Measurements from ENCODE around the gene BRWD1.

The BRWD1 gene

DNA sequence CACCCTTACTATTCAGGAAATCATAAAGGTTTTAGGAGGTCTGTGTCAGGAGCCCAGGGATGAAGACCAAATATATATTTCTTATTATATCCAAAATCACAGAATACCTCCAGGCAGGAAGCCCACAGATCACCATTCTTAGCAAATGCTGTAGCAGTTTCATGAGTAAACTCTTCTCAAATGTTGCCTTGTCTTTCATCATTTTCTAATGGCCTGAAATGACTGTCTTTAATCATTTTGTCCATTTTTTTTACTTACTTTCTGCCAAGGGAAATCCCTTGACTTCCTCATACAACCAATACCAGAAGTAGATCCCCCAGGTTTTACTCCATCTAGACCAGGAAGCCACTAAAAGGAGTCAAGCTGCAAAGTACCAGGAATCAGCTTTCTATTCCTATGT is 162.6 kb downstream of the BRWD1 start:
- Histone ChIP-seq H3K4me3 (ENCODE audit: insufficient read depth, low read length, poor library complexity, severe bottlenecking) (no peak overlapping the region), H3K27me3 (ENCODE audit: low read length) (no peaks in the 10 kb centered on the region), H3F3A (ENCODE audit: insufficient read depth) (no peaks in the 10 kb centered on the region), H3K36me3 (ENCODE audit: low read length) (no peaks in the 10 kb centered on the region), H2AFZ (ENCODE audit: low read depth, low read length, severe bottlenecking) (no peak overlapping the region), H3K9me3 (ENCODE audit: insufficient read depth, low read length) (no peaks in the 10 kb centered on the region), H3K9me2 (replicated peaks; ENCODE audit: insufficient read depth, low read length) (no peaks in the 10 kb centered on the region), H3K4me2 (ENCODE audit: low read depth, low read length, poor library complexity, severe bottlenecking) (no peak overlapping the region), H4K20me1 (ENCODE audit: low read depth, low read length) (no peaks in the 10 kb centered on the region), H3K79me2 (ENCODE audit: insufficient read depth, low read length) (no peaks in the 10 kb centered on the region), H3K9ac (ENCODE audit: low read length) (no peak overlapping the region), H3K27ac (ENCODE audit: low read depth, low read length) (no peak overlapping the region)
- no peak for TF ChIP-seq EZH2phosphoT487 (conservative IDR thresholded peaks at IDR 0.05; ENCODE audit: low read length)
- TF ChIP-seq, protein P1, sequence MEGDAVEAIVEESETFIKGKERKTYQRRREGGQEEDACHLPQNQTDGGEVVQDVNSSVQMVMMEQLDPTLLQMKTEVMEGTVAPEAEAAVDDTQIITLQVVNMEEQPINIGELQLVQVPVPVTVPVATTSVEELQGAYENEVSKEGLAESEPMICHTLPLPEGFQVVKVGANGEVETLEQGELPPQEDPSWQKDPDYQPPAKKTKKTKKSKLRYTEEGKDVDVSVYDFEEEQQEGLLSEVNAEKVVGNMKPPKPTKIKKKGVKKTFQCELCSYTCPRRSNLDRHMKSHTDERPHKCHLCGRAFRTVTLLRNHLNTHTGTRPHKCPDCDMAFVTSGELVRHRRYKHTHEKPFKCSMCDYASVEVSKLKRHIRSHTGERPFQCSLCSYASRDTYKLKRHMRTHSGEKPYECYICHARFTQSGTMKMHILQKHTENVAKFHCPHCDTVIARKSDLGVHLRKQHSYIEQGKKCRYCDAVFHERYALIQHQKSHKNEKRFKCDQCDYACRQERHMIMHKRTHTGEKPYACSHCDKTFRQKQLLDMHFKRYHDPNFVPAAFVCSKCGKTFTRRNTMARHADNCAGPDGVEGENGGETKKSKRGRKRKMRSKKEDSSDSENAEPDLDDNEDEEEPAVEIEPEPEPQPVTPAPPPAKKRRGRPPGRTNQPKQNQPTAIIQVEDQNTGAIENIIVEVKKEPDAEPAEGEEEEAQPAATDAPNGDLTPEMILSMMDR (IDR thresholded peaks at IDR 0.05; ENCODE audit: insufficient read depth, low read length, poor library complexity, severe bottlenecking): no peak

DNA sequence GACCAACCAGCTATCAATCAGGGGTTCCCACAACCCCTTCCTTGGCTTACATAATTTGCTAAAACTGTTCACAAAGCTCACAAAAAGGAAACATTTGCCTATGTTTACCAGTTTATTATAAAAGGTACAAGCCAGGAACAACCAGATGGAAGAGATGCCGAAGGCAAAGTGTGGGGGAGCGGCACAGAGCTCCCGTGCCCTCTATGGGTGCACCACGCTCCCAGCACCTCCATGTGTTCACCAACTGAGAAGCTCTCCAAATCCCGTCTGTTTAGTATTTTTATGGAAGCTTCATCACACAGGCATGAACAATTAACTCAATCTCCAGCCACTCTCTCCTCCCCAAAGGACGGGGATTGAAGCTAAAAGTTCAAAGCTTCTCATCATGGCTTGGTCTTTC is 163.1 kb downstream of the BRWD1 start:
- no peaks in the 10 kb centered on the region for H3K27me3 ChIP-seq (ENCODE audit: low read length)
- no peaks in the 10 kb centered on the region for H3K79me2 ChIP-seq (ENCODE audit: insufficient read depth, low read length)
- no peaks in the 10 kb centered on the region for H4K20me1 ChIP-seq (ENCODE audit: low read depth, low read length)
- H2AFZ ChIP-seq (ENCODE audit: low read depth, low read length, severe bottlenecking): no peak overlapping the region
- no peak overlapping the region for H3K4me2 ChIP-seq (ENCODE audit: low read depth, low read length, poor library complexity, severe bottlenecking)
- H3F3A ChIP-seq (ENCODE audit: insufficient read depth): no peaks in the 10 kb centered on the region
- no peak overlapping the region for H3K9ac ChIP-seq (ENCODE audit: low read length)
- H3K27ac ChIP-seq (ENCODE audit: low read depth, low read length): no peak overlapping the region
- no peak overlapping the region for H3K4me3 ChIP-seq (ENCODE audit: insufficient read depth, low read length, poor library complexity, severe bottlenecking)
- no peaks in the 10 kb centered on the region for H3K36me3 ChIP-seq (ENCODE audit: low read length)
- H3K9me3 ChIP-seq (ENCODE audit: insufficient read depth, low read length): no peaks in the 10 kb centered on the region
- TF ChIP-seq, protein P1 (IDR thresholded peaks at IDR 0.05; ENCODE audit: insufficient read depth, low read length, poor library complexity, severe bottlenecking): no peak
- no peak for TF ChIP-seq EZH2phosphoT487 (conservative IDR thresholded peaks at IDR 0.05; ENCODE audit: low read length)
- H3K9me2 ChIP-seq (replicated peaks; ENCODE audit: insufficient read depth, low read length): no peaks in the 10 kb centered on the region

DNA sequence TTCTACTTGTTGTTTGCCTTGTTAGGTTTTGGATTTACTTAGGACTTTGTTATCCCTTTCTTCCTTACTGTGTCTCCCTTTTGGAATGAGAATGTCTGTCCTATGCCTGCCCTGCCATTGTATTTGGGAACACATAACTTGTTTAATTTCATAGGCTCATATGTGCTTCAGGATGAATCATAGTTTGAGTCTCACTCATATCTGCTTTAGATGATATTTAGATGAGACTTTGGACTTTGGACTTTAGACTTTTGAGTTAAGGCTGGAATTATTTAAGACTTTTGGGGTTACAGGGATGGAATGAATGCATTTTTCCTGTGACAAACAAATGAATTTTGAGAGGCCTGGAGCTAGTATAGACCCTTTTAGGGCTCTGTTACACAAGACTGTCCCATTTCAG is 163.6 kb downstream of the BRWD1 start:
- Histone ChIP-seq H3K4me2 (ENCODE audit: low read depth, low read length, poor library complexity, severe bottlenecking) (no peak overlapping the region), H3K36me3 (ENCODE audit: low read length) (no peaks in the 10 kb centered on the region), H2AFZ (ENCODE audit: low read depth, low read length, severe bottlenecking) (no peak overlapping the region), H3K27me3 (ENCODE audit: low read length) (no peaks in the 10 kb centered on the region), H3K9me2 (replicated peaks; ENCODE audit: insufficient read depth, low read length) (no peaks in the 10 kb centered on the region), H3K9ac (ENCODE audit: low read length) (no peak overlapping the region), H3F3A (ENCODE audit: insufficient read depth) (no peaks in the 10 kb centered on the region), H4K20me1 (ENCODE audit: low read depth, low read length) (no peaks in the 10 kb centered on the region), H3K79me2 (ENCODE audit: insufficient read depth, low read length) (no peaks in the 10 kb centered on the region), H3K27ac (ENCODE audit: low read depth, low read length) (no peak overlapping the region), H3K9me3 (ENCODE audit: insufficient read depth, low read length) (no peaks in the 10 kb centered on the region), H3K4me3 (ENCODE audit: insufficient read depth, low read length, poor library complexity, severe bottlenecking) (no peak overlapping the region)
- TF ChIP-seq EZH2phosphoT487 (conservative IDR thresholded peaks at IDR 0.05; ENCODE audit: low read length): no peak
- TF ChIP-seq, protein P1 (IDR thresholded peaks at IDR 0.05; ENCODE audit: insufficient read depth, low read length, poor library complexity, severe bottlenecking): no peak
